ENCODE results near the gene GNG7. TPM values are rescaled to one million over a fixed set of nuclear protein-coding genes. Genes with fewer than 3 reads are reported as not detected.
"Not testable (repeated sequence)": the region's sequence is repeated elsewhere in the genome, so short reads cannot be mapped to it uniquely, and the experiment has no call there.

Gene GNG7
- total RNA-seq, 2 experiments from 2014 or later = 0.25 to 0.40 TPM

GRCh38 chr19:2474232-2475017 is 228.1 kb downstream of the GNG7 start:
- peak; percentile 88 for DNase-seq
- ChIA-PET CTCF (interaction anchor here (0.6 to 6.9 kb wide), 13 partner anchors 17 to 319 kb away, joined by 3 to 130 read pairs (median 6); partner anchors contain the start of gene LMNB2), POLR2A (interaction anchor here (0.7 to 7.1 kb wide), 10 partner anchors 11 to 163 kb away, joined by 5 to 220 read pairs (median 38); partner anchors contain the start of gene TIMM13)
- Mint-ChIP-seq H3K4me3 (peak overlapping the region; percentile 76), H3K9me3 (no peaks in the 10 kb centered on the region), H3K27me3 (peaks cover 3% of the 10 kb centered on the region), H3K4me1 (peaks cover 19% of the 10 kb centered on the region), H3K36me3 (ENCODE audit: low read depth) (peaks cover 27% of the 10 kb centered on the region), H3K27ac (no peak overlapping the region)

- POLR2A ChIA-PET = interaction anchor here (0.6 to 1.0 kb wide), 2 partner anchors 141 to 152 kb away, joined by 3 to 4 read pairs; no protein-coding TSS in a partner anchor
- not testable (repeated sequence) for H3K27ac Mint-ChIP-seq
These were observed 232.6 kb downstream of the GNG7 start for GRCh38 chr19:2469915-2470200.

GRCh38 chr19:2469102-2469914 is 233.2 kb downstream of the GNG7 start:
- H3K4me3 Mint-ChIP-seq = no peak overlapping the region
- H3K9me3 Mint-ChIP-seq = no peaks in the 10 kb centered on the region

More at GRCh38 chr19:2469915-2470200, 232.6 kb downstream of the GNG7 start:
- H3K9me3 Mint-ChIP-seq; H3K27me3 Mint-ChIP-seq; H3K36me3 Mint-ChIP-seq (ENCODE audit: low read depth); H3K4me3 Mint-ChIP-seq; DNase-seq: not testable (repeated sequence)
- peaks cover 16% of the 10 kb centered on the region for H3K4me1 Mint-ChIP-seq
- CTCF ChIA-PET = interaction anchor here (0.6 to 6.9 kb wide), 4 partner anchors 129 to 191 kb away, joined by 3 to 82 read pairs (median 3); no protein-coding TSS in a partner anchor

GRCh38 chr19:2468596-2468995 is 233.9 kb downstream of the GNG7 start:
- ChIA-PET CTCF (interaction anchor here (1.8 to 6.9 kb wide), 2 partner anchors 144 to 150 kb away, joined by 6 to 82 read pairs; no protein-coding TSS in a partner anchor), POLR2A (interaction anchor here (0.7 kb wide), 1 partner anchor 165 kb away, joined by 3 read pairs; no protein-coding TSS in a partner anchor)
- H3K9me3 Mint-ChIP-seq = no peaks in the 10 kb centered on the region

More at GRCh38 chr19:2469102-2469914, 233.2 kb downstream of the GNG7 start:
- H3K27me3 Mint-ChIP-seq = peaks cover 3% of the 10 kb centered on the region
- peak; percentile 40 for DNase-seq
- ChIA-PET POLR2A (interaction anchor here (1.0 kb wide), 1 partner anchor 142 kb away, joined by 4 read pairs; no protein-coding TSS in a partner anchor), CTCF (interaction anchor here (0.9 to 6.9 kb wide), 3 partner anchors 130 to 149 kb away, joined by 3 to 82 read pairs (median 6); no protein-coding TSS in a partner anchor)
- no peak overlapping the region for H3K27ac Mint-ChIP-seq
- no peaks in the 10 kb centered on the region for H3K36me3 Mint-ChIP-seq (ENCODE audit: low read depth)
- peaks cover 16% of the 10 kb centered on the region for H3K4me1 Mint-ChIP-seq

GRCh38 chr19:2464389-2464788 is 238.1 kb downstream of the GNG7 start:
- Mint-ChIP-seq H3K4me3 (no peak overlapping the region), H3K36me3 (ENCODE audit: low read depth) (peaks cover 3% of the 10 kb centered on the region), H3K9me3 (no peaks in the 10 kb centered on the region), H3K27ac (no peak overlapping the region), H3K4me1 (peaks cover 25% of the 10 kb centered on the region), H3K27me3 (no peaks in the 10 kb centered on the region)
- CTCF ChIA-PET = interaction anchor here (1.0 to 1.5 kb wide), 2 partner anchors 147 to 173 kb away, joined by 3 read pairs; no protein-coding TSS in a partner anchor
- POLR2A ChIA-PET = interaction anchor here (6.7 kb wide), 1 partner anchor 13 kb away, joined by 57 read pairs; the partner anchor contains the start of gene GADD45B
- DNase-seq = no peak

More at GRCh38 chr19:2468596-2468995, 233.9 kb downstream of the GNG7 start:
- Mint-ChIP-seq H3K27me3 (peaks cover 3% of the 10 kb centered on the region), H3K27ac (no peak overlapping the region), H3K4me1 (peaks cover 13% of the 10 kb centered on the region), H3K4me3 (no peak overlapping the region), H3K36me3 (ENCODE audit: low read depth) (no peaks in the 10 kb centered on the region)
- DNase-seq = no peak

- Mint-ChIP-seq H3K4me1 (peaks cover 19% of the 10 kb centered on the region), H3K4me3 (peak overlapping the region; percentile 39)
- not testable (repeated sequence) for DNase-seq; H3K36me3 Mint-ChIP-seq (ENCODE audit: low read depth); H3K27me3 Mint-ChIP-seq; H3K27ac Mint-ChIP-seq; H3K9me3 Mint-ChIP-seq
- CTCF ChIA-PET = interaction anchor here (0.9 to 3.8 kb wide), 3 partner anchors 147 to 173 kb away, joined by 3 to 16 read pairs (median 3); no protein-coding TSS in a partner anchor
- POLR2A ChIA-PET = interaction anchor here (6.7 kb wide), 1 partner anchor 13 kb away, joined by 57 read pairs; the partner anchor contains the start of gene GADD45B
These were observed 238.8 kb downstream of the GNG7 start for GRCh38 chr19:2463694-2464093.

GRCh38 chr19:2462635-2463421 is 239.7 kb downstream of the GNG7 start:
- CTCF ChIA-PET = interaction anchor here (0.9 to 3.8 kb wide), 7 partner anchors 81 to 174 kb away, joined by 3 to 16 read pairs (median 3); no protein-coding TSS in a partner anchor
- no peak overlapping the region for H3K27ac Mint-ChIP-seq
- H3K4me1 Mint-ChIP-seq = peaks cover 17% of the 10 kb centered on the region
- H3K27me3 Mint-ChIP-seq = no peaks in the 10 kb centered on the region
- DNase-seq = no peak
- H3K36me3 Mint-ChIP-seq (ENCODE audit: low read depth) = peaks cover 3% of the 10 kb centered on the region
- POLR2A ChIA-PET = interaction anchor here (0.8 to 6.7 kb wide), 9 partner anchors 8 to 158 kb away, joined by 3 to 57 read pairs (median 4); partner anchors contain the start of gene GADD45B
- peak overlapping the region; percentile 95 for H3K4me3 Mint-ChIP-seq
- H3K9me3 Mint-ChIP-seq = no peaks in the 10 kb centered on the region

GRCh38 chr19:2461751-2462634 is 240.5 kb downstream of the GNG7 start:
- Mint-ChIP-seq H3K4me1 (peaks cover 23% of the 10 kb centered on the region), H3K36me3 (ENCODE audit: low read depth) (peaks cover 8% of the 10 kb centered on the region), H3K4me3 (peak overlapping the region; percentile 95), H3K27me3 (no peaks in the 10 kb centered on the region), H3K27ac (peak overlapping the region; percentile 86), H3K9me3 (no peaks in the 10 kb centered on the region)
- POLR2A ChIA-PET = interaction anchor here (0.7 to 6.7 kb wide), 9 partner anchors 9 to 159 kb away, joined by 3 to 57 read pairs (median 5); partner anchors contain the start of gene GADD45B
- peak; percentile 81 for DNase-seq
- CTCF ChIA-PET = interaction anchor here (0.9 to 3.8 kb wide), 6 partner anchors 81 to 175 kb away, joined by 3 to 16 read pairs (median 4); no protein-coding TSS in a partner anchor

Other genes with a start within 250 kb of the GNG7 start
- 10 to 100 TPM; 92.9 to 96.6 TPM for gene LMNB2, start 245.7 kb downstream of the GNG7 start, total RNA-seq
- 10 to 100 TPM; 52.2 to 54.3 TPM for gene GADD45B, start 226.6 kb downstream of the GNG7 start, total RNA-seq
- not detected for gene DIRAS1, start 18.7 kb upstream of the GNG7 start, total RNA-seq
- gene SLC39A3, start 37.3 kb upstream of the GNG7 start, total RNA-seq = 10 to 100 TPM; 25.4 to 27.4 TPM
- 10 to 100 TPM; 38.2 to 42.7 TPM for gene SGTA, start 80.6 kb upstream of the GNG7 start, total RNA-seq
- gene THOP1, start 82.8 kb upstream of the GNG7 start, total RNA-seq = 10 to 100 TPM; 80.0 to 85.4 TPM
- gene ZNF554, start 117.2 kb upstream of the GNG7 start, total RNA-seq = 1 to 10 TPM; 2.3 to 3.0 TPM
- 1 to 10 TPM; 2.7 to 2.9 TPM for gene ZNF555, start 138.8 kb upstream of the GNG7 start, total RNA-seq
- not detected for gene ZNF556, start 164.6 kb upstream of the GNG7 start, total RNA-seq
- 1 to 10 TPM; 3.1 to 3.7 TPM for gene ZNF57, start 198.2 kb upstream of the GNG7 start, total RNA-seq
- 1 to 10 TPM; 4.0 to 4.2 TPM for gene ZNF77, start 242.3 kb upstream of the GNG7 start, total RNA-seq